A549 (cell line): ENCODE measurements around the gene PARP1. TPM values are rescaled to one million over a fixed set of nuclear protein-coding genes. Genes with fewer than 3 reads are reported as not detected.

Experiments used
- ATAC-seq, 2 experiments: fragments of 200-7000 bp in 1 of 2; fragments of >200 bp in 1 of 2; cut with Nextera tagmentation in 1 of 2; cut with Tn5 transposase in 1 of 2; 3 replicates each; pipeline versions ENCODE4 v1.8.0 to v1.9.1; 2018 to 2020; ENCODE audit warnings: mild to moderate bottlenecking in 1 of 2, moderate library complexity in 1 of 2
- CTCF ChIA-PET: fragments of 300-600 bp; sonication (Branson Sonifier 250); formaldehyde crosslinking; extraction: SDS; loops from one replicate; lab custom pipeline; 2021; ENCODE audit warnings: antibody characterized with exemption, inconsistent platforms; lab: Yijun Ruan, JAX
- POLR2A ChIA-PET: fragments of 350-600 bp; formaldehyde crosslinking; extraction: SDS; loops from one replicate; lab custom pipeline; 2021; ENCODE audit warnings: antibody characterized with exemption, inconsistent platforms; lab: Yijun Ruan, JAX
- DNase-seq, 2 experiments: peaks; one replicate each; pipeline versions ENCODE4 v3.0.0 to v3.0.0-alpha.2; 2011 to 2016; ENCODE audit warnings: low read depth in 1 of 2, low spot score in 1 of 2
- FAIRE-seq: peaks from 2 replicates; lab custom pipeline; 2011; peaks lifted over from hg19 to GRCh38; lab: Jason Lieb, UNC
- H3K27ac ChIP-seq, 2 experiments: fragments of >200 bp; sonication (Bioruptor Twin); formaldehyde crosslinking; 3 replicates each; pipeline ENCODE4 v1.5.1; 2016 to 2017
- H3K4me1 ChIP-seq: fragments of >200 bp; sonication (Bioruptor Twin); formaldehyde crosslinking; 3 replicates; pipeline ENCODE4 v1.6.1; 2016
- H3K4me2 ChIP-seq: fragments of >200 bp; sonication (Bioruptor Twin); formaldehyde crosslinking; 3 replicates; pipeline ENCODE4 v1.6.1; 2016
- H3K4me3 ChIP-seq: fragments of >200 bp; sonication (Bioruptor Twin); formaldehyde crosslinking; 3 replicates; pipeline ENCODE4 v1.5.1; 2016
- H3K9me3 ChIP-seq: fragments of >200 bp; sonication (Bioruptor Twin); formaldehyde crosslinking; 3 replicates; pipeline ENCODE4 v1.6.1; 2016
- BHLHE40 ChIP-seq: IDR thresholded peaks from 2 replicates; pipeline ENCODE4 v1.6.1; 2012; ENCODE audit warnings: low read depth, low read length, inconsistent platforms
- CBX2 ChIP-seq: fragments of 200-600 bp; sonication (generic); IDR thresholded peaks from 2 replicates; pipeline ENCODE4 v1.6.1; 2016; ENCODE audit warnings: low read depth, mild to moderate bottlenecking, borderline replicate concordance
- CHD4 ChIP-seq: fragments of 200-600 bp; sonication (generic); IDR thresholded peaks from 2 replicates; pipeline ENCODE4 v1.6.1; 2016; ENCODE audit warnings: antibody characterized with exemption, mild to moderate bottlenecking, borderline replicate concordance
- ELK1 ChIP-seq: fragments of 150-350 bp; IDR thresholded peaks from 2 replicates; pipeline ENCODE4 v1.6.1; 2014; ENCODE audit warnings: low read depth, mild to moderate bottlenecking, low read length
- ESRRA ChIP-seq: fragments of 150-350 bp; IDR thresholded peaks from 2 replicates; pipeline ENCODE4 v1.6.1; 2014; ENCODE audit warnings: mild to moderate bottlenecking, low read length, borderline replicate concordance
- FOSL2 ChIP-seq, 2 experiments: fragments of 450-650 bp in 1 of 2; fragments of >200 bp in 1 of 2; sonication (Bioruptor Twin) in 1 of 2; formaldehyde crosslinking; IDR thresholded peaks; 2 replicates each; pipeline versions ENCODE4 v1.5.0 to v1.6.1; 2016 to 2020; ENCODE audit warnings: mild to moderate bottlenecking in 1 of 2, moderate library complexity in 1 of 2
- FOXS1 ChIP-seq: fragments of 250-450 bp; sonication (Bioruptor Pico); IDR thresholded peaks from 2 replicates; pipeline ENCODE4 v1.5.0; 2020; ENCODE audit warnings: mild to moderate bottlenecking, moderate library complexity
- GATA3 ChIP-seq: IDR thresholded peaks from 2 replicates; pipeline ENCODE4 v1.6.1; 2012; ENCODE audit warnings: borderline replicate concordance
- HDAC2 ChIP-seq: fragments of 200-600 bp; sonication (generic); IDR thresholded peaks from 2 replicates; pipeline ENCODE4 v1.6.1; 2016
- HEYL ChIP-seq: fragments of 250-450 bp; sonication (Bioruptor Pico); IDR thresholded peaks from 2 replicates; pipeline ENCODE4 v1.8.0; 2021; ENCODE audit warnings: mild to moderate bottlenecking, moderate library complexity
- HOXA7 ChIP-seq: fragments of 250-450 bp; sonication (Bioruptor Pico); IDR thresholded peaks from 2 replicates; pipeline ENCODE4 v1.5.0; 2020; ENCODE audit warnings: mild to moderate bottlenecking, moderate library complexity
- JUNB ChIP-seq: fragments of >200 bp; sonication (Bioruptor Twin); formaldehyde crosslinking; IDR thresholded peaks from 2 replicates; pipeline ENCODE4 v1.6.1; 2016
- KDM1A ChIP-seq: fragments of 200-600 bp; sonication (generic); IDR thresholded peaks from 2 replicates; pipeline ENCODE4 v1.6.1; 2016; ENCODE audit warnings: low read depth, mild to moderate bottlenecking
- MAFK ChIP-seq: fragments of 450-650 bp; IDR thresholded peaks from 2 replicates; pipeline ENCODE4 v1.6.1; 2014; ENCODE audit not compliant: partially characterized antibody
- MAZ ChIP-seq: fragments of 150-350 bp; IDR thresholded peaks from 2 replicates; pipeline ENCODE4 v1.6.1; 2014; ENCODE audit warnings: antibody characterized with exemption, low read depth, low read length, borderline replicate concordance
- NPAS2 ChIP-seq: fragments of 250-450 bp; sonication (Bioruptor Pico); IDR thresholded peaks from 2 replicates; pipeline ENCODE4 v1.8.0; 2022; ENCODE audit warnings: mild to moderate bottlenecking, moderate library complexity, borderline replicate concordance
- RCOR1 ChIP-seq: fragments of 150-350 bp; IDR thresholded peaks from 2 replicates; pipeline ENCODE4 v1.6.1; 2014; ENCODE audit warnings: antibody characterized with exemption, low read length, low read depth
- RNF2 ChIP-seq: fragments of 200-600 bp; sonication (generic); IDR thresholded peaks from 2 replicates; pipeline ENCODE4 v1.6.1; 2016; ENCODE audit warnings: low read depth, mild to moderate bottlenecking, antibody characterized with exemption, moderate library complexity, borderline replicate concordance
- SMC3 ChIP-seq: fragments of >200 bp; sonication (Bioruptor Twin); formaldehyde crosslinking; IDR thresholded peaks from 3 replicates; pipeline ENCODE4 v1.6.1; 2018; ENCODE audit warnings: inconsistent platforms
- TP53 ChIP-seq: fragments of 250-450 bp; sonication (Bioruptor Pico); IDR thresholded peaks from 2 replicates; pipeline ENCODE4 v1.5.0; 2021; ENCODE audit warnings: mild to moderate bottlenecking, moderate library complexity
- WGBS: methylation state at CpG from one replicate; pipeline ENCODE4 v1.1.6; 2017; ENCODE audit errors: missing lambda C conversion rate; 5-methylcytosine and 5-hydroxymethylcytosine counted together
- polyA plus RNA-seq, 4 experiments: library from polyadenylated mRNA; depleted of rRNA in 3 of 4; stranded (reverse); fragments of >200 nt; fragmentation: RNase III in 1 of 4; extraction: RNeasy Plus Mini Kit Qiagen cat#74134 plus additional on column Dnase treatment in 1 of 4; gene quantifications; 2 replicates in 3 of 4; 3 replicates in 1 of 4; pipeline ENCODE4 v1.2.3, GENCODE V29; 2011 to 2017

Gene PARP1
- polyA plus RNA-seq, 2 of the 4 experiments (the other 2 are of a cell fraction): 125 to 134 TPM

- CTCF ChIA-PET: interaction anchor here (1.1 to 3.3 kb wide), 3 partner anchors 8 to 23 kb away, joined by 3 to 16 read pairs (median 4); partner anchors contain the start of gene PARP1
Observed at GRCh38 chr1:226384717-226385116, 23.2 kb downstream of the PARP1 start.

DNA sequence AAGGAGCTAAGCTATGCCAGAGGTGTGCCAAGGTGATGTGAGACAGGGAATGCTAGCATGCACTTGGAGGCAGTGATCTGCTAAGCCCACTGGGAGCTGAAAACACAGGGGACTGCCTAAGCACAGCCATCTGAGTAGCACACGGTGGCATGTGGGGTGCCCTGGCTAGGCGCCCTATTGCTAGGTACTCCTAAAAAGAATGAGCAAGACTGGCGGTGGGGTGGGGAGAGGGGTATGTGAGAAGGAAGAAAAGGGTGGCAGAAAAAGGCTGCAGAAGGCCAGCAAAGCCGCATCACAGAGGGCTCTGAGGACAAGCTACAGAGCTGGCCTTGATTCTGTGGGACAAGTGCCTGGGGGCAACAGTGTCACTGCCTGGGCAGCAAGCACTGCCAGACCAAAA lies 23.9 kb downstream of the PARP1 start:
- POLR2A ChIA-PET: no interaction called here
- Histone ChIP-seq H3K9me3 (no peaks in the 10 kb centered on the region), H3K4me2 (no peak overlapping the region), H3K4me1 (no peaks in the 10 kb centered on the region)
- FAIRE-seq (no peak), DNase-seq (no peak), ATAC-seq (no peak)
- CTCF ChIA-PET: interaction anchor here (1.1 to 3.3 kb wide), 3 partner anchors 12 to 258 kb away, joined by 3 to 16 read pairs (median 3); partner anchors contain the start of gene PARP1
- TF ChIP-seq TP53 (CRISPR knock-in tag): no peak
- TF ChIP-seq CBX2: no peak
- TF ChIP-seq FOSL2 (IDR thresholded peaks at IDR 0.05): no peak
- no peak for TF ChIP-seq FOSL2 (CRISPR knock-in tag; IDR thresholded peaks at IDR 0.05)
- TF ChIP-seq CHD4: no peak
- TF ChIP-seq FOXS1 (CRISPR knock-in tag): no peak
- TF ChIP-seq, all 56 proteins: peak for 0
- WGBS: 95% methylated on average over 4 of the region's 4 CpGs
- H3K27ac ChIP-seq: no peak overlapping the region
- no peak overlapping the region for H3K4me3 ChIP-seq

More at GRCh38 chr1:226384717-226385116, 23.2 kb downstream of the PARP1 start:
- no peaks in the 10 kb centered on the region for H3K4me1 ChIP-seq
- no peak overlapping the region for H3K4me2 ChIP-seq
- no peak overlapping the region for H3K4me3 ChIP-seq
- no peak for ATAC-seq
- H3K27ac ChIP-seq: no peak overlapping the region
- TF ChIP-seq RCOR1 (no peak), MAFK (no peak), HEYL (CRISPR knock-in tag) (no peak), BHLHE40 (no peak)
- H3K9me3 ChIP-seq: no peaks in the 10 kb centered on the region
- WGBS: 94% methylated on average over 11 of the region's 11 CpGs
- no peak for FAIRE-seq
- POLR2A ChIA-PET: no interaction called here
- DNase-seq: no peak

GRCh38 chr1:226382030-226382429 lies 25.9 kb downstream of the PARP1 start:
- 89% methylated on average over 5 of the region's 5 CpGs for WGBS
- no peak overlapping the region for H3K27ac ChIP-seq
- no peak overlapping the region for H3K4me2 ChIP-seq
- FAIRE-seq: no peak
- no peak for TF ChIP-seq NPAS2 (CRISPR knock-in tag)
- TF ChIP-seq KDM1A: no peak
- H3K4me3 ChIP-seq: no peak overlapping the region
- no peak for ATAC-seq
- POLR2A ChIA-PET: no interaction called here
- no peaks in the 10 kb centered on the region for H3K9me3 ChIP-seq
- DNase-seq: no peak
- no peaks in the 10 kb centered on the region for H3K4me1 ChIP-seq
- CTCF ChIA-PET: interaction anchor here (0.6 to 3.3 kb wide), 2 partner anchors 26 to 59 kb away, joined by 3 to 16 read pairs; partner anchors contain the start of gene PARP1

GRCh38 chr1:226381226-226381998 lies 26.5 kb downstream of the PARP1 start:
- ChIA-PET POLR2A (no interaction called here), CTCF (interaction anchor here (0.6 to 1.6 kb wide), 5 partner anchors 16 to 58 kb away, joined by 3 to 4 read pairs (median 3); partner anchors contain the start of gene PARP1)
- no peaks in the 10 kb centered on the region for H3K4me1 ChIP-seq
- WGBS: 91% methylated on average over 15 of the region's 15 CpGs
- TF ChIP-seq CHD4 (no peak), HEYL (CRISPR knock-in tag) (no peak), ELK1 (no peak), MAFK (no peak), HOXA7 (CRISPR knock-in tag) (no peak), ESRRA (no peak), JUNB (no peak), FOSL2 (IDR thresholded peaks at IDR 0.05) (no peak), FOSL2 (CRISPR knock-in tag; IDR thresholded peaks at IDR 0.05) (no peak), MAZ (no peak), HDAC2 (no peak), GATA3 (no peak), SMC3 (no peak), RNF2 (no peak)
- FAIRE-seq (no peak), DNase-seq (no peak), ATAC-seq (no peak)
- H3K9me3 ChIP-seq: no peaks in the 10 kb centered on the region
- no peak overlapping the region for H3K4me3 ChIP-seq
- H3K27ac ChIP-seq: no peak overlapping the region
- H3K4me2 ChIP-seq: no peak overlapping the region
